Activated gamma-delta T cell (primary cell): ENCODE results near the gene MAPK8IP3.
A peak's percentile ranks its signal among the peaks of the same experiment; 100 is the strongest.
"Not testable (repeated sequence)": the region's sequence is repeated elsewhere in the genome, so short reads cannot be mapped to it uniquely, and the experiment has no call there.

Experiments
- DNase-seq: peaks from one replicate; lab custom pipeline; 2025; lab: John Stamatoyannopoulos, UW

The MAPK8IP3 gene

GRCh38 chr16:1678500-1679098 is 27.4 kb upstream of the MAPK8IP3 start:
- peak; percentile 35 for DNase-seq

GRCh38 chr16:1680361-1680760 is 25.6 kb upstream of the MAPK8IP3 start:
- no peak for DNase-seq

- no peak for DNase-seq
These were observed 25.0 kb upstream of the MAPK8IP3 start for GRCh38 chr16:1681032-1681431.

- no peak for DNase-seq
These were observed 18.3 kb upstream of the MAPK8IP3 start for GRCh38 chr16:1687427-1688316.

GRCh38 chr16:1688807-1689560 is 17.0 kb upstream of the MAPK8IP3 start:
- no peak for DNase-seq

- no peak for DNase-seq
These were observed 16.1 kb upstream of the MAPK8IP3 start for GRCh38 chr16:1689853-1690252.

GRCh38 chr16:1690810-1691209 is 15.2 kb upstream of the MAPK8IP3 start:
- no peak for DNase-seq

GRCh38 chr16:1691276-1691675 is 14.7 kb upstream of the MAPK8IP3 start:
- no peak for DNase-seq

GRCh38 chr16:1691956-1692355 is 14.0 kb upstream of the MAPK8IP3 start:
- no peak for DNase-seq

GRCh38 chr16:1696863-1697262 is 9.1 kb upstream of the MAPK8IP3 start:
- no peak for DNase-seq

- no peak for DNase-seq
These were observed 7.3 kb upstream of the MAPK8IP3 start for GRCh38 chr16:1698680-1699079.

GRCh38 chr16:1700246-1700645 is 5.7 kb upstream of the MAPK8IP3 start:
- DNase-seq: no peak

- DNase-seq: no peak
These were observed 4.6 kb upstream of the MAPK8IP3 start for GRCh38 chr16:1701216-1701878.

GRCh38 chr16:1705324-1705687 is 689 bp upstream of the MAPK8IP3 start:
- not testable (repeated sequence) for DNase-seq

GRCh38 chr16:1706386-1707192 is 594 bp downstream of the MAPK8IP3 start:
- no peak for DNase-seq

- no peak for DNase-seq
These were observed 1.3 kb downstream of the MAPK8IP3 start for GRCh38 chr16:1707193-1707790.

- DNase-seq: no peak
These were observed 2.2 kb downstream of the MAPK8IP3 start for GRCh38 chr16:1708083-1708767.

GRCh38 chr16:1708768-1709180 is 2.8 kb downstream of the MAPK8IP3 start:
- DNase-seq: no peak

GRCh38 chr16:1709356-1709755 is 3.4 kb downstream of the MAPK8IP3 start:
- no peak for DNase-seq

- DNase-seq: no peak
These were observed 5.0 kb downstream of the MAPK8IP3 start for GRCh38 chr16:1710811-1711507.
